Mucosa of rectum (tissue), 2 donors: ENCODE results near the gene CAPS.

ENCODE experiments used
- H3K27ac ChIP-seq, 2 donors: one replicate each; pipeline ENCODE4 v1.7.0; 2013; ENCODE audit warnings: inconsistent platforms in 2 of 2, low read depth in 2 of 2, low read length in 2 of 2
- H3K27me3 ChIP-seq, 2 donors: one replicate each; pipeline ENCODE4 v1.7.0; 2013; ENCODE audit warnings: low read length in 2 of 2; ENCODE audit not compliant: control insufficient read depth in 2 of 2, insufficient read depth in 2 of 2
- H3K36me3 ChIP-seq, 2 donors: one replicate each; pipeline ENCODE4 v1.7.0; 2013; ENCODE audit warnings: low read length in 2 of 2; ENCODE audit not compliant: control insufficient read depth in 2 of 2, insufficient read depth in 2 of 2
- H3K4me1 ChIP-seq, 2 donors: one replicate each; pipeline ENCODE4 v1.7.0; 2013; ENCODE audit warnings: low read length in 2 of 2, mild to moderate bottlenecking in 1 of 2; ENCODE audit not compliant: control insufficient read depth in 2 of 2, insufficient read depth in 2 of 2
- H3K4me3 ChIP-seq, 2 donors: one replicate each; pipeline ENCODE4 v1.7.0; 2013; ENCODE audit warnings: low read length in 2 of 2
- H3K9ac ChIP-seq, 2 donors: one replicate each; pipeline ENCODE4 v1.7.0; 2013; ENCODE audit warnings: low read length in 2 of 2, low read depth in 1 of 2, mild to moderate bottlenecking in 1 of 2
- H3K9me3 ChIP-seq, 2 donors: one replicate each; pipeline ENCODE4 v1.7.0; 2013; ENCODE audit warnings: low read length in 2 of 2; ENCODE audit not compliant: control insufficient read depth in 2 of 2
- donor health status: healthy.
- donor health status: Normal muscosa, but diverticular disease.

Gene CAPS

GRCh38 chr19:5923356-5923755 is 9.3 kb downstream of the CAPS start:
- H3K9ac ChIP-seq, result no peak overlapping the region

GRCh38 chr19:5925830-5926427 is 11.9 kb downstream of the CAPS start:
- Histone ChIP-seq H3K4me3 (no peak overlapping the region), H3K9me3 (no peaks in the 10 kb centered on the region), H3K4me1 (peaks cover 13 to 21% of the 10 kb centered on the region in 2 donors), H3K27me3 (no peaks in the 10 kb centered on the region), H3K9ac (no peak overlapping the region), H3K36me3 (peaks cover 85 to 92% of the 10 kb centered on the region in 2 donors), H3K27ac (peak overlapping the region; percentile 41 to 63)

More at GRCh38 chr19:5923356-5923755, 9.3 kb downstream of the CAPS start:
- peaks cover 72 to 90% of the 10 kb centered on the region in 2 donors for H3K36me3 ChIP-seq
- H3K27ac ChIP-seq, result no peak overlapping the region
- H3K4me1 ChIP-seq, result peaks cover 13 to 18% of the 10 kb centered on the region in 2 donors
- no peak overlapping the region for H3K4me3 ChIP-seq
- H3K9me3 ChIP-seq, result no peaks in the 10 kb centered on the region
- H3K27me3 ChIP-seq, result no peaks in the 10 kb centered on the region

GRCh38 chr19:5926641-5927440 is 12.8 kb downstream of the CAPS start:
- Histone ChIP-seq H3K27me3 (no peaks in the 10 kb centered on the region), H3K36me3 (peaks cover 81 to 86% of the 10 kb centered on the region in 2 donors), H3K27ac (peak overlapping the region; percentile 16 to 63), H3K4me1 (peaks cover 13 to 21% of the 10 kb centered on the region in 2 donors), H3K9me3 (no peaks in the 10 kb centered on the region), H3K9ac (no peak overlapping the region), H3K4me3 (no peak overlapping the region)

DNA sequence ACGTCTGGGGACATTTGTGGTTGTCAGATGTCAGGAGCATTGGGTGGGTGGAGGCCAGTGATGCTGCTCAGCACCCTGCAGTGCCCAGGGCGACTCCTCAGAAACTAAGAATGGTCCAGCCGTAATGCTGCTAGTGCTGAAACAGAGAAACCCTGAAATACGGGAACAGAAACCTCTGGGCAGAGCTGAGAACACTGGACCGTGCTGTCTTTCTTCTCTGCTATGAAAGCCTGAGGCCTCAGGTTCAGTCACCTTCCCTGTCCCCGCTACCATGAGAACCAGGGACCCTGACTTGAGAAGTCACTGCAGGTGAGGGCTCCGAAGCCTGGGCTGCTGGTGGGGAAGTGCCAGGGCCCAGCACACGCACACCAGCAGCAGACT is 13.4 kb downstream of the CAPS start:
- Histone ChIP-seq H3K4me1 (peaks cover 13 to 21% of the 10 kb centered on the region in 2 donors), H3K9me3 (no peaks in the 10 kb centered on the region), H3K4me3 (no peak overlapping the region), H3K27me3 (no peaks in the 10 kb centered on the region), H3K27ac (peak overlapping the region; percentile 16 to 62), H3K36me3 (peaks cover 75 to 86% of the 10 kb centered on the region in 2 donors), H3K9ac (no peak overlapping the region)

GRCh38 chr19:5929179-5929578 is 15.1 kb downstream of the CAPS start:
- Histone ChIP-seq H3K27ac (no peak overlapping the region), H3K27me3 (no peaks in the 10 kb centered on the region), H3K9ac (no peak overlapping the region), H3K36me3 (peaks cover 69 to 76% of the 10 kb centered on the region in 2 donors), H3K4me3 (no peak overlapping the region), H3K9me3 (no peaks in the 10 kb centered on the region), H3K4me1 (peaks cover 13 to 21% of the 10 kb centered on the region in 2 donors)

DNA sequence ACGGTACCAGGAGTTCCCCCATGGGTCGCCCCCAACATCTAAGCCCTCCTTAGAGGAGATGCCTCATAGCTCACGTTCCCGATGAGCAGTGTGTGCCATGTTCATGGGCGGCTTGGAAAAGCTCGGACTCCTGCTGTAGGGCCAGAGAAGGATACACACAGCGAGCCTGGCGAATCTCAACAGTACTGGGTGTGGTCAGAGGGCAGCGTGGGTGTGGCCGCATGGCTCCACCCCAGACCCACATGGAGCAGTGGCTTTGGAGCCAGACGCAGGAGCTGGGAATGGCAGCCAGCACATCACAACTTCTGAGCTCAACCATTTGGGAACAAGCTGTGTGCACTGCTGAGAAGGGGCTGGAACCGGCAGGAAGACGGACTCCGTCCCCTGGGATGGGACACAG is 15.6 kb downstream of the CAPS start:
- H3K4me3 ChIP-seq, result no peak overlapping the region

GRCh38 chr19:5931251-5931650 is 17.2 kb downstream of the CAPS start:
- Histone ChIP-seq H3K4me1 (peaks cover 4 to 10% of the 10 kb centered on the region in 2 donors), H3K9me3 (no peaks in the 10 kb centered on the region), H3K9ac (no peak overlapping the region), H3K36me3 (peaks cover 56 to 69% of the 10 kb centered on the region in 2 donors), H3K4me3 (no peak overlapping the region), H3K27me3 (no peaks in the 10 kb centered on the region), H3K27ac (no peak overlapping the region)

More for the DNA sequence above, 15.6 kb downstream of the CAPS start:
- Histone ChIP-seq H3K9me3 (no peaks in the 10 kb centered on the region), H3K36me3 (peaks cover 64 to 72% of the 10 kb centered on the region in 2 donors), H3K27ac (no peak overlapping the region), H3K4me1 (peaks cover 13 to 21% of the 10 kb centered on the region in 2 donors), H3K9ac (no peak overlapping the region), H3K27me3 (no peaks in the 10 kb centered on the region)

DNA sequence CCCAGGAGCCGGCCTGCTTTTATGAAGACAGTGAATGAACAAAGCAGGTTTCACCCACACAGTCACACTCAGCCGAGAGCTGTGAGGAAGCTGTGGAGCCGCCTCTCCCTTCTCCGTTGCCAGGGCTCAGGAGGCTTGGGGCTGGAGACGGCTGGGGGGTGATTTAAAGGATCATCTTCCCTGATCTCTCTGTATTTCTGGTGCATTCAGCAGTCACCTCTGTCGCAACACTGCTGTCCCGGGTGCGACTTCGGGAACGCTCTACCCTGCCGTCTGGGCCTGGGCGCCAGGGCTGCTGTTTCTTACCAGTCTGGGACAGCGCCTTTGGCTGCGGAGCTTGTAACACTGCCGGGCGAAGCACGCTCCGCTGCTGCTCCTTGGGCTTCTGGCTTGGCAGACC is 18.1 kb downstream of the CAPS start:
- peaks cover 0 to 3% of the 10 kb centered on the region in 2 donors for H3K4me1 ChIP-seq
- H3K27me3 ChIP-seq, result no peaks in the 10 kb centered on the region
- no peak overlapping the region for H3K4me3 ChIP-seq
- peaks cover 49 to 62% of the 10 kb centered on the region in 2 donors for H3K36me3 ChIP-seq
- no peak overlapping the region for H3K9ac ChIP-seq
- H3K27ac ChIP-seq, result no peak overlapping the region
- no peaks in the 10 kb centered on the region for H3K9me3 ChIP-seq

- Histone ChIP-seq H3K4me3 (no peak overlapping the region), H3K9ac (no peak overlapping the region), H3K9me3 (no peaks in the 10 kb centered on the region), H3K4me1 (peaks cover 3 to 4% of the 10 kb centered on the region in 2 donors), H3K27ac (no peak overlapping the region), H3K27me3 (no peaks in the 10 kb centered on the region), H3K36me3 (peaks cover 44 to 56% of the 10 kb centered on the region in 2 donors)
Observed at GRCh38 chr19:5932609-5933262, 18.7 kb downstream of the CAPS start.
